ENCODE data around the gene COG5. TPM values are rescaled to one million over a fixed set of nuclear protein-coding genes. Genes with fewer than 3 reads are reported as not detected.

Gene COG5
- total and polyA plus RNA-seq, 10 of the 15 experiments (the other 5 are each of a cell fraction or from before 2014, with no cell fraction given) = 5.5 to 27.9 (median 15.6) TPM

DNA sequence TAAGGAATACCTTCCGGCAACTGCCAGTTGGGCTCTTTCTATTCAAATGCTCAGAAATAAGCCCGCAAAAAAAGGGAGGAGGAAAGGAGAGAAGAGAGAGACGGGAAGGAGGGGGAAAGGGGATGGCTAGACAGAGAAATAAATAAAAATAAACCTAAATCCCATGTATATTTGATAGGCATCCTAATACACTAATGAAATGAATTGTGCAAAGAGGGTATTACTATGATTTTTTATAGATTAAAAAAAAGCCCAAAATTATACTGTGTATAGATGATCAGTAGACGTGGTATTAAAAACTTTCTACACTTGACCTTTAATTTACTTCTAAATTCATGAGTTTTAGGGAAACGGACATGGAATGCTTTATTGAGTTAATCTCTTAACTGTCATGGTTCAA is 305.0 kb downstream of the COG5 start:
- DNase-seq (ENCODE audit: low read depth, low spot score) (no peak), ATAC-seq (no peak), FAIRE-seq (no peak)
- Histone ChIP-seq H3K4me3 (no peak overlapping the region), H3K4me2 (ENCODE audit: control insufficient read depth, insufficient read depth) (no peak overlapping the region), H3K36me3 (ENCODE audit: control insufficient read depth in 2 of 2, insufficient read depth in 2 of 2, low read length in 1 of 2) (no peaks in the 10 kb centered on the region), H3K79me2 (ENCODE audit: control insufficient read depth, insufficient read depth, low read length) (no peaks in the 10 kb centered on the region), H3K4me1 (ENCODE audit: control insufficient read depth, insufficient read depth, low read length) (no peaks in the 10 kb centered on the region), H2AFZ (ENCODE audit: control insufficient read depth, low read depth, low read length) (no peak overlapping the region), H3K9ac (ENCODE audit: control insufficient read depth, insufficient read depth, low read length) (no peak overlapping the region), H3K27me3 (replicated peaks in 1 of 2; ENCODE audit: control insufficient read depth in 2 of 2, insufficient read depth in 2 of 2, low read length in 1 of 2) (no peaks in the 10 kb centered on the region), H3K9me3 (replicated peaks; ENCODE audit: control insufficient read depth, insufficient read depth, low read length) (no peaks in the 10 kb centered on the region), H3K27ac (ENCODE audit: control insufficient read depth, insufficient read depth) (no peak overlapping the region), H4K20me1 (ENCODE audit: control insufficient read depth, insufficient read depth) (no peaks in the 10 kb centered on the region)
- CTCF ChIA-PET = no interaction called here
- in situ Hi-C loops (cut with MboI) = no loop called here
- RAD21 ChIA-PET (ENCODE audit: unreplicated experiment) = no interaction called here
- POLR2A ChIA-PET = no interaction called here
- WGBS (ENCODE audit: insufficient coverage, insufficient replicate concordance, low lambda C conversion rate, missing lambda C conversion rate) = 96% methylated on average over 5 of the region's 5 CpGs
- BruUV-seq (replicated peaks) = no TSS peak
- SMC1A ChIA-PET (ENCODE audit: uncharacterized antibody, unreplicated experiment) = interaction anchor here (2.4 kb wide), 1 partner anchor 14 kb away, joined by 5 read pairs; no protein-coding TSS in a partner anchor
- intact Hi-C loops (cut with micrococcal nuclease; ENCODE audit: unreplicated experiment) = no loop called here
- TF ChIP-seq EED (IDR thresholded peaks at IDR 0.05; ENCODE audit: low read depth) = no peak
- no peak for TF ChIP-seq PAX5 (IDR thresholded peaks at IDR 0.05; ENCODE audit: borderline replicate concordance, low read depth, low read length)
- TF ChIP-seq PML (IDR thresholded peaks at IDR 0.05; ENCODE audit: low read length) = no peak
- TF ChIP-seq NBN (IDR thresholded peaks at IDR 0.05) = no peak
- no peak for TF ChIP-seq MXI1 (IDR thresholded peaks at IDR 0.05; ENCODE audit: low read depth, low read length)
- TF ChIP-seq BMI1 (IDR thresholded peaks at IDR 0.05; ENCODE audit: borderline replicate concordance) = no peak
- no peak for TF ChIP-seq KDM1A (IDR thresholded peaks at IDR 0.05; ENCODE audit: borderline replicate concordance)
- TF ChIP-seq ZNF217 (IDR thresholded peaks at IDR 0.05) = no peak
- TF ChIP-seq POLR2AphosphoS2 (IDR thresholded peaks at IDR 0.05; ENCODE audit: low read depth, low read length) = no peak
- TF ChIP-seq, protein P1, sequence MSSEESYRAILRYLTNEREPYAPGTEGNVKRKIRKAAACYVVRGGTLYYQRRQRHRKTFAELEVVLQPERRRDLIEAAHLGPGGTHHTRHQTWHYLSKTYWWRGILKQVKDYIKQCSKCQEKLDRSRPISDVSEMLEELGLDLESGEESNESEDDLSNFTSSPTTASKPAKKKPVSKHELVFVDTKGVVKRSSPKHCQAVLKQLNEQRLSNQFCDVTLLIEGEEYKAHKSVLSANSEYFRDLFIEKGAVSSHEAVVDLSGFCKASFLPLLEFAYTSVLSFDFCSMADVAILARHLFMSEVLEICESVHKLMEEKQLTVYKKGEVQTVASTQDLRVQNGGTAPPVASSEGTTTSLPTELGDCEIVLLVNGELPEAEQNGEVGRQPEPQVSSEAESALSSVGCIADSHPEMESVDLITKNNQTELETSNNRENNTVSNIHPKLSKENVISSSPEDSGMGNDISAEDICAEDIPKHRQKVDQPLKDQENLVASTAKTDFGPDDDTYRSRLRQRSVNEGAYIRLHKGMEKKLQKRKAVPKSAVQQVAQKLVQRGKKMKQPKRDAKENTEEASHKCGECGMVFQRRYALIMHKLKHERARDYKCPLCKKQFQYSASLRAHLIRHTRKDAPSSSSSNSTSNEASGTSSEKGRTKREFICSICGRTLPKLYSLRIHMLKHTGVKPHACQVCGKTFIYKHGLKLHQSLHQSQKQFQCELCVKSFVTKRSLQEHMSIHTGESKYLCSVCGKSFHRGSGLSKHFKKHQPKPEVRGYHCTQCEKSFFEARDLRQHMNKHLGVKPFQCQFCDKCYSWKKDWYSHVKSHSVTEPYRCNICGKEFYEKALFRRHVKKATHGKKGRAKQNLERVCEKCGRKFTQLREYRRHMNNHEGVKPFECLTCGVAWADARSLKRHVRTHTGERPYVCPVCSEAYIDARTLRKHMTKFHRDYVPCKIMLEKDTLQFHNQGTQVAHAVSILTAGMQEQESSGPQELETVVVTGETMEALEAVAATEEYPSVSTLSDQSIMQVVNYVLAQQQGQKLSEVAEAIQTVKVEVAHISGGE (CRISPR knock-in tag; IDR thresholded peaks at IDR 0.05) = no peak
- TF ChIP-seq, protein P2, sequence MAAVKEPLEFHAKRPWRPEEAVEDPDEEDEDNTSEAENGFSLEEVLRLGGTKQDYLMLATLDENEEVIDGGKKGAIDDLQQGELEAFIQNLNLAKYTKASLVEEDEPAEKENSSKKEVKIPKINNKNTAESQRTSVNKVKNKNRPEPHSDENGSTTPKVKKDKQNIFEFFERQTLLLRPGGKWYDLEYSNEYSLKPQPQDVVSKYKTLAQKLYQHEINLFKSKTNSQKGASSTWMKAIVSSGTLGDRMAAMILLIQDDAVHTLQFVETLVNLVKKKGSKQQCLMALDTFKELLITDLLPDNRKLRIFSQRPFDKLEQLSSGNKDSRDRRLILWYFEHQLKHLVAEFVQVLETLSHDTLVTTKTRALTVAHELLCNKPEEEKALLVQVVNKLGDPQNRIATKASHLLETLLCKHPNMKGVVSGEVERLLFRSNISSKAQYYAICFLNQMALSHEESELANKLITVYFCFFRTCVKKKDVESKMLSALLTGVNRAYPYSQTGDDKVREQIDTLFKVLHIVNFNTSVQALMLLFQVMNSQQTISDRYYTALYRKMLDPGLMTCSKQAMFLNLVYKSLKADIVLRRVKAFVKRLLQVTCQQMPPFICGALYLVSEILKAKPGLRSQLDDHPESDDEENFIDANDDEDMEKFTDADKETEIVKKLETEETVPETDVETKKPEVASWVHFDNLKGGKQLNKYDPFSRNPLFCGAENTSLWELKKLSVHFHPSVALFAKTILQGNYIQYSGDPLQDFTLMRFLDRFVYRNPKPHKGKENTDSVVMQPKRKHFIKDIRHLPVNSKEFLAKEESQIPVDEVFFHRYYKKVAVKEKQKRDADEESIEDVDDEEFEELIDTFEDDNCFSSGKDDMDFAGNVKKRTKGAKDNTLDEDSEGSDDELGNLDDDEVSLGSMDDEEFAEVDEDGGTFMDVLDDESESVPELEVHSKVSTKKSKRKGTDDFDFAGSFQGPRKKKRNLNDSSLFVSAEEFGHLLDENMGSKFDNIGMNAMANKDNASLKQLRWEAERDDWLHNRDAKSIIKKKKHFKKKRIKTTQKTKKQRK (IDR thresholded peaks at IDR 0.05; ENCODE audit: low read depth, low read length) = no peak
- no peak for TF ChIP-seq IKZF2 (IDR thresholded peaks at IDR 0.05)
- no peak for TF ChIP-seq PAX8 (IDR thresholded peaks at IDR 0.05)
- TF ChIP-seq KAT2A (conservative IDR thresholded peaks at IDR 0.05; ENCODE audit: control insufficient read depth, low read depth, low read length) = no peak
- TF ChIP-seq, protein P3, sequence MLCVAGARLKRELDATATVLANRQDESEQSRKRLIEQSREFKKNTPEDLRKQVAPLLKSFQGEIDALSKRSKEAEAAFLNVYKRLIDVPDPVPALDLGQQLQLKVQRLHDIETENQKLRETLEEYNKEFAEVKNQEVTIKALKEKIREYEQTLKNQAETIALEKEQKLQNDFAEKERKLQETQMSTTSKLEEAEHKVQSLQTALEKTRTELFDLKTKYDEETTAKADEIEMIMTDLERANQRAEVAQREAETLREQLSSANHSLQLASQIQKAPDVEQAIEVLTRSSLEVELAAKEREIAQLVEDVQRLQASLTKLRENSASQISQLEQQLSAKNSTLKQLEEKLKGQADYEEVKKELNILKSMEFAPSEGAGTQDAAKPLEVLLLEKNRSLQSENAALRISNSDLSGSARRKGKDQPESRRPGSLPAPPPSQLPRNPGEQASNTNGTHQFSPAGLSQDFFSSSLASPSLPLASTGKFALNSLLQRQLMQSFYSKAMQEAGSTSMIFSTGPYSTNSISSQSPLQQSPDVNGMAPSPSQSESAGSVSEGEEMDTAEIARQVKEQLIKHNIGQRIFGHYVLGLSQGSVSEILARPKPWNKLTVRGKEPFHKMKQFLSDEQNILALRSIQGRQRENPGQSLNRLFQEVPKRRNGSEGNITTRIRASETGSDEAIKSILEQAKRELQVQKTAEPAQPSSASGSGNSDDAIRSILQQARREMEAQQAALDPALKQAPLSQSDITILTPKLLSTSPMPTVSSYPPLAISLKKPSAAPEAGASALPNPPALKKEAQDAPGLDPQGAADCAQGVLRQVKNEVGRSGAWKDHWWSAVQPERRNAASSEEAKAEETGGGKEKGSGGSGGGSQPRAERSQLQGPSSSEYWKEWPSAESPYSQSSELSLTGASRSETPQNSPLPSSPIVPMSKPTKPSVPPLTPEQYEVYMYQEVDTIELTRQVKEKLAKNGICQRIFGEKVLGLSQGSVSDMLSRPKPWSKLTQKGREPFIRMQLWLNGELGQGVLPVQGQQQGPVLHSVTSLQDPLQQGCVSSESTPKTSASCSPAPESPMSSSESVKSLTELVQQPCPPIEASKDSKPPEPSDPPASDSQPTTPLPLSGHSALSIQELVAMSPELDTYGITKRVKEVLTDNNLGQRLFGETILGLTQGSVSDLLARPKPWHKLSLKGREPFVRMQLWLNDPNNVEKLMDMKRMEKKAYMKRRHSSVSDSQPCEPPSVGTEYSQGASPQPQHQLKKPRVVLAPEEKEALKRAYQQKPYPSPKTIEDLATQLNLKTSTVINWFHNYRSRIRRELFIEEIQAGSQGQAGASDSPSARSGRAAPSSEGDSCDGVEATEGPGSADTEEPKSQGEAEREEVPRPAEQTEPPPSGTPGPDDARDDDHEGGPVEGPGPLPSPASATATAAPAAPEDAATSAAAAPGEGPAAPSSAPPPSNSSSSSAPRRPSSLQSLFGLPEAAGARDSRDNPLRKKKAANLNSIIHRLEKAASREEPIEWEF (IDR thresholded peaks at IDR 0.05; ENCODE audit: insufficient replicate concordance, low read depth, low read length) = no peak
